Measurements from ENCODE around the gene CRYL1. TPM values are rescaled to one million over a fixed set of nuclear protein-coding genes. Genes with fewer than 3 reads are reported as not detected.

CRYL1 gene
- total RNA-seq, 1 donor from 2014 or later, result 9.0 TPM

- intact Hi-C loops (cut with micrococcal nuclease), result loop anchor here (5.0 kb wide), 1 partner anchor 980 kb away; no protein-coding TSS in a partner anchor
These were observed 28.5 kb downstream of the CRYL1 start for GRCh38 chr13:20497006-20497775.

- intact Hi-C loops (cut with micrococcal nuclease), result loop anchor here (1.0 to 5.0 kb wide), 8 partner anchors 31 to 982 kb away; partner anchors contain the start of genes EEF1AKMT1, IFT88 and IL17D
These were observed 30.3 kb downstream of the CRYL1 start for GRCh38 chr13:20495087-20496023.

GRCh38 chr13:20494656-20495055 lies 31.0 kb downstream of the CRYL1 start:
- intact Hi-C loops (cut with micrococcal nuclease), result loop anchor here (1.0 to 5.0 kb wide), 8 partner anchors 32 to 983 kb away; partner anchors contain the start of genes EEF1AKMT1, IFT88 and IL17D

GRCh38 chr13:20492641-20493040 lies 33.0 kb downstream of the CRYL1 start:
- intact Hi-C loops (cut with micrococcal nuclease), result no loop called here

GRCh38 chr13:20491926-20492435 lies 33.7 kb downstream of the CRYL1 start:
- intact Hi-C loops (cut with micrococcal nuclease), result no loop called here

- intact Hi-C loops (cut with micrococcal nuclease), result loop anchor here (1.0 kb wide), 2 partner anchors 292 to 307 kb away; no protein-coding TSS in a partner anchor
These were observed 36.4 kb downstream of the CRYL1 start for GRCh38 chr13:20489185-20489820.

- intact Hi-C loops (cut with micrococcal nuclease), result no loop called here
These were observed 37.7 kb downstream of the CRYL1 start for GRCh38 chr13:20487927-20488326.

GRCh38 chr13:20482787-20483186 lies 42.9 kb downstream of the CRYL1 start:
- intact Hi-C loops (cut with micrococcal nuclease), result no loop called here

GRCh38 chr13:20482275-20482761 lies 43.3 kb downstream of the CRYL1 start:
- intact Hi-C loops (cut with micrococcal nuclease), result no loop called here

- intact Hi-C loops (cut with micrococcal nuclease), result no loop called here
These were observed 48.3 kb downstream of the CRYL1 start for GRCh38 chr13:20477394-20477793.

- intact Hi-C loops (cut with micrococcal nuclease), result loop anchor here (1.0 kb wide), 3 partner anchors 64 to 426 kb away; partner anchors contain the start of gene XPO4
These were observed 49.5 kb downstream of the CRYL1 start for GRCh38 chr13:20475927-20476691.

GRCh38 chr13:20474515-20474914 lies 51.1 kb downstream of the CRYL1 start:
- intact Hi-C loops (cut with micrococcal nuclease), result no loop called here

- intact Hi-C loops (cut with micrococcal nuclease), result no loop called here
These were observed 51.8 kb downstream of the CRYL1 start for GRCh38 chr13:20473888-20474287.

GRCh38 chr13:20473139-20473538 lies 52.5 kb downstream of the CRYL1 start:
- intact Hi-C loops (cut with micrococcal nuclease), result no loop called here

- intact Hi-C loops (cut with micrococcal nuclease), result no loop called here
These were observed 53.1 kb downstream of the CRYL1 start for GRCh38 chr13:20472531-20472930.

GRCh38 chr13:20470136-20470535 lies 55.5 kb downstream of the CRYL1 start:
- intact Hi-C loops (cut with micrococcal nuclease), result no loop called here

GRCh38 chr13:20466371-20466770 lies 59.3 kb downstream of the CRYL1 start:
- intact Hi-C loops (cut with micrococcal nuclease), result no loop called here

GRCh38 chr13:20465218-20465879 lies 60.3 kb downstream of the CRYL1 start:
- intact Hi-C loops (cut with micrococcal nuclease), result no loop called here

- intact Hi-C loops (cut with micrococcal nuclease), result loop anchor here (5.0 kb wide), 1 partner anchor 41 kb away; no protein-coding TSS in a partner anchor
These were observed 62.7 kb downstream of the CRYL1 start for GRCh38 chr13:20462921-20463320.
